Posterior cingulate gyrus (tissue), 11 donors: ENCODE measurements around the gene LANCL3.
"Not testable (repeated sequence)": the region's sequence is repeated elsewhere in the genome, so short reads cannot be mapped to it uniquely, and the experiment has no call there.

ENCODE experiments used
- DNase-seq, 10 donors: peaks; one replicate each; pipeline versions ENCODE4 v3.0.0 to v3.0.0-alpha.2; 2020 to 2021; ENCODE audit warnings: mixed read lengths in 3 of 10
- intact Hi-C: fragments of 100-400 bp; cut with DNase I; formaldehyde crosslinking; loops from one replicate; pipeline ENCODE4 v1.15.1; 2023

Gene LANCL3

DNA sequence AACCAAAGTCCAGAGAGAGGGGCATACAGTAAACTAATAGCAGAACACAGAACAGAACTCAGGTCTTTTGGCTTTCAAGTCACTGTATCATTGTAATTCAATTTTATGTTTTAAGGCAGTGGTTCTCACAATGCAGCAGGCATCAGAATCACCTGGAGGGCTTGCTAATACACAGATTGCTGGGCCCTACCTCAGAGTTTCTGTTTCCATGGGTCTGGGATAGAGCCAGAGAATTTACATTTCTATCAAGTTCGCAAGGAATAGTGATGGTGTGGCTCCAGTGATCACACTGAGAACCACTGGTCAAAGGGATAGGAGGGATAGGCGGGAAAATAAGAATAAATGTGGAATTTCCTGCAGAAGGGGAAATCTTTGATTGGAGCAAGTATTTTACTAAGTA, 36.7 kb downstream of the LANCL3 start:
- DNase-seq = no peak
- intact Hi-C loops = no loop called here

DNA sequence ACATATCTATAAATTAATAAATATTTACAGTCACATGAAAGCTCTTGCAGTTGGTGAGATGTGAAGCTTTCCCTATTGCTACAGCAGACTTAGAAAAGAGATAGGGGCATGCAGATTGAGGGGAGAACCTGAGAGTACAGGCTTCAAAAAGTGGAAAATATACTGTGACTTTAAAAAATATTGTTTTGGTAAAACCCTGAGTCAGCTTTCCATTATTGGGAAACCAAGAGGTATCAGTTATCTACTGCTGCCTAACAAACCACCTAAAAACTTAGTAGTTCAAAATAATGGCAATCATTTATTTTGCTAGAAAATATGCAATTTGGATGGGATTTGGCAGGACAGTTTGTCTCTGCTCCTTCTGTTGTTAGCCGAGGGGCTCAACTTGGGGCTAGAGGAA, 38.3 kb downstream of the LANCL3 start:
- DNase-seq = no peak
- intact Hi-C loops = no loop called here

DNA sequence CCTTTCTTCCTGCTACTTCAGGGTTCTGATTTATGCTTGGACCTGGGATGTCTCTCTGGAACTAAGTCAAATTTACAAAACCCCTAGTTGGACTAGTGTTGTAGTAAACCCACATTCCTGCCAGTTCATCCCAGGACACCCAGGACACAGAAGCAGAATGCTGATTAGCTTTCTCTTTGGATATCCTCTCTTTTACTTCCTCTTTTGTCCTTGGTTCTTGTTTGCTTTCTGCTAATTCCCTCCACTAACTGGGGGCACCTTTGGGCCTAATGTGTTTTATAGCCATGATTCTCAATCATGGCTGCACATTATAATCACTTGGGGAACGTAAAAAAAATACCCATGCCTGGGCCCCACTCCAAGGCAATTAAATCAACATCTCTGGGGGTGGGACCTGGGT, 42.5 kb downstream of the LANCL3 start:
- intact Hi-C loops = no loop called here
- DNase-seq = no peak

DNA sequence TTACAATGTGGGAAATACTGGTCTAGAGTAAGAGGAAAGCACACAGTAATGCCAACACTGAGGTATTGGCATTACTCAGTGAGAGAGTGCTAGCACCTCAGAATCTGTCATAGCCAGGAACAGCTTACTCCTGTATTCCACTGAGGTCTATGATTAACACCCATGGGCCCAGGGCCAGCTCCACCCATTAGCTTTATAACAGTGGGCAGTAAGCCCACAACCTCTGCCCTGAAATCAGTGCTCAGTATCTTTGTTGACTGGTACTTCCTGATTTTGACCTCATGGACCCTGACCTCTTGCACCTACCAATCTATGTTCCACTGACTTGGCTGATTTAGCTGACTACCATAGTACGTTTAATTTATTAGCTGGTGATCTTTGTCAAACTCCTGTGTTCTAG, 56.1 kb downstream of the LANCL3 start:
- intact Hi-C loops = no loop called here
- DNase-seq = no peak

DNA sequence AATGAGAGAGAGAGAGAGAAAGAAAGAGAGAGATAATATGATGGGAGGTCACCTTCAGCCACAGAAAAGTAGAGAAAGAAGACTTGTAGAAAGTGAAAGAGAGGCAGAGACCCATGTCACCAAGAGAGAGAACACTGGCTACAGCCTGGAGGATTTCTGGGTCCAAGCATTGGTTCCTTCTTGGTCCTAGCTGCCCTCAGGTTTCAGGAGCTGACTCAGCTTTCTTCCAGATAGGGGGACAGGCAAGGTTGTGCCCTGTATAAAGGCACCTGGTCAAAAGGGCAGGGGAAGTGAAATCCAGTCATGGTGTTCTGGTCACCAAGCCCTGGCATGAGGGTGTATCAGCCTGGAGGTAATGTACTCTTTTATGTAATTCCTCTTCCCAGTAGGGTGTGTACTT, 66.6 kb downstream of the LANCL3 start:
- intact Hi-C loops = no loop called here
- DNase-seq = no peak

DNA sequence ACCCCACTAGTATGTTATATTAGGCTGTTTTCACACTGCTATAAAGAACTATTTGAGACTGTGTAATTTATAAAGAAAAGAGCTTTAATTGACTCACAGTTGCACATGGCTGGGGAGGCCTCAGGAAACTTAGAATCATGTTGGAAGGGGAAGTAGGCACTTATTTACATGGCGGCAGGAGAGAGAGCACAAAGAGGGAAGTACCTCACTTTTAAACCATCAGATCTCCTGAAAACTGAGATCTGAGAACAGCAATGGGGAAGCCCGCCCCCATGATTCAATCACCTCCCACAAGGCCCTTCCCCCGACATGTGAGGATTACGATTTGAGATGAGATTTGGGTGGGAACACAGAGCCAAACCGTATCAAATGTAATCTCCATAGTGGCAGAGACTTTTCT, 68.7 kb downstream of the LANCL3 start:
- no peak for DNase-seq
- intact Hi-C loops = no loop called here

DNA sequence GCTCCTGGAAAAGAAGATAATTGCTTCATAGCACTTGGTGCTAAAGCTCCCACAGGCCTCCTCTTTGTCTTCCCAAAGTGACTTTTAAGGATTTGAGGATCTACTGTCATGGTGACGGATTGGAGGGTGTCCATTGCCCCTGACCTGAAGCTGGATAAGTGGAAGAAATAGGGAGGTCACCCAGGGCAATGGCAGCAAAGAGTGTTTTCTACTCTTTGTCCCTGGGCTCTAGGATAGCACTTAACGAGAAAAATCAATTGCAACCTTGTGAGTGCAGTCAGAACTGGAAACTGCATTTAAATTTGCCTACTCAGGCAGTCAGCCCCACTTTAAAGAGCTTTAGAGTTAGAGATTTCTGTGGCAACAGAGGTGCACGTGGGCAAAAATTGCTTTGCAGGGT, 70.4 kb downstream of the LANCL3 start:
- no peak for DNase-seq
- intact Hi-C loops = no loop called here

DNA sequence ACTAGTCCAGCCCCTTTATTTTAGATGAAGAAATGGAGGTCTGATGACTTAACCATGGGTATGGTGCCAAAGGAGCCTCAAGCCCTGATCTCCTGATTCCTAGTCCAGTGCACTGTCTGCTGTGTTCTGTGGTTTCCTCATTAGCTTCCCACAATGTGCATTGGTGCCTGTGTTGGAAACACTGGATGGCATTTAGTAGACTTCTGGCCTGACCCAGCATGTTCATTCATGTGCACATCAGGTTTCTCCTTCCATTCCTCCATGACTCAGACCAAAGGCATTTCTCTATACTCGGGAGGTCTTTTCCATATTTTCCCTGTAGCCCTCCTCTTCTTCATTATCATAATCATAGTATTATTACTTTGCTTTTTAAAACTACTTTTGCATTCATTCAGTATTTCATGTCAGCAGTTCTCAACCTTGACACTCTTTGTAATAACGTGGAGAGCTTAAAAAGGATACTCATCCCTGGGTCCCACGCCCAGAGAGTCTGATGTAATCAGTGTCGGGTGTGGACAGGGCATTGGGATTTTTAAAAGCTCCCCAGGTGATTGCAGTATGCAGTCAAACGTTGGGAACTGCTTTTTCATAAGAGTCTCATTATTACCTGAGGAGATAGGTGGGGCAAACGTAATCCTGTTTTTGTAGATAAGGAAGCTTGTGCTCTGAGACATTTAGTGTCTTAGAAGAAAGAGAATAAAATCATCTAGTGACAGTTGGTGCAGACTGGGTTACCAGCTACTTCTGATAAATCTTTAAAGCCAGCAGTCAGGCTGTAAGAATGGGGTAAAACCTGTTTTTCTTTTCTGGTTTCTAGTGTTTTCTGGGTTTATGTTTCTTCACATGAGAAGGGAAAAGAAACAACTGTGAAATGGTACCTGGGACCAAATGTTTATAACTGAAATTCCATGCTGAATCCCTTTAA, 73.2 kb downstream of the LANCL3 start:
- intact Hi-C loops = no loop called here
- no peak for DNase-seq

DNA sequence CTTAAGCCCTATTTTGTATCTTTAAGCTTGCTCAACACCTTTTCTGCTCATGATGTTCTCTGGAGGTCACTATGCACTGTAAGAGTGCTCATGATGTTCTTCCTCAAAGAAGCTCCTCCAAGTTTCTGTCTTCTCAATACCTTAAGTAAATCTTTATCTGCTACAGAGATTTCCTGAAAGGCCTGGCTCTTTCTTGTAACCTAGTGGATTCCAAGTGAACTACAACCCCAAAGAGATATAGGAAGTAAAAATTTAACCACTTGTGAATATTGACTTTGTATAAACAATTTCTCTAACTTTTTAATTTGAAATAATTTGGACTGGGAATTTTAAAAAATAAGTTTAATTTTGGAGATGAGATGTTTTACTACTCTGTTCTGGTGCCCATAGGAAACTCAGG, 74.8 kb downstream of the LANCL3 start:
- no peak for DNase-seq
- intact Hi-C loops = no loop called here

DNA sequence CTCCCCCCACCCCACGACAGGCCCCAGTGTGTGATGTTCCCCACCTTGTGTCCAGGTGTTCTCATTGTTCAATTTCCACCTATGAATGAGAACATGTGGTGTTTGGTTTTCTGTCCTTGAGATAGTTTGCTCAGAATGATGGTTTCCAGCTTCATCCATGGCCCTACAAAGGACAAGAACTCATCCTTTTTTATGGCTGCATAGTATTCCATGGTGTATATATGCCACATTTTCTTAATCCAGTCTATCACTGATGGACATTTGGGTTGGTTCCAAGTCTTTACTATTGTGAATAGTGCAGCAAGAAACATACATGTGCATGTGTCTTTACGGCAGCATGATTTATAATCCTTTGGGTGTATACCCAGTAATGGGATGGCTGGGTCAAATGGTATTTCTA, 79.4 kb downstream of the LANCL3 start:
- intact Hi-C loops = not testable (repeated sequence)

DNA sequence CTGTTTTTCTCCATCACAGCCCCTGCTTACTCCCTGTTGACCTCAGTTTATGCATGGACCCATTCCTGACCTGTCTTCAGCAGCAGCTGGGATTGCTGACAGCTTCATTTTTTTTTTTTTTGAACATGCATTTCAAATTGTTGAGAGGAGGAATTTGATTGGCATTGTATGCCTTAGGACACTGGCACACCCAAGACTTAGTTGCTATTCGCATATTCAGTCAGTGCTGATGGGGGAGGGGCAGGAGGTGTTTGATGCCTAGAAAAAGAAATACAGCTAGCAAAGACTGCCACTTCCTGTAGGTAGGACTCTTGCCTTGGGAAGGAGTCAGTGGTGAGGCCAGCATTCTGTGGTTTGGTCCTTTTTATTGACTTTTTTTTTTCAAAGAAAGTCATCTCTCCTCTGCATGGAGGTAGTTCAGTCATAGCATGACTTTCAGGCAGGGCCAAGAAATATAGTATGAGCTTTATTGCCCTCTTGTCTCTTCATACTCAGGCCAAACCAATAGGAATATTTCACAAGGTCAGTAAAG, 80.5 kb downstream of the LANCL3 start:
- DNase-seq = no peak
- intact Hi-C loops = no loop called here

More for the DNA sequence above, 79.4 kb downstream of the LANCL3 start:
- not testable (repeated sequence) for DNase-seq

DNA sequence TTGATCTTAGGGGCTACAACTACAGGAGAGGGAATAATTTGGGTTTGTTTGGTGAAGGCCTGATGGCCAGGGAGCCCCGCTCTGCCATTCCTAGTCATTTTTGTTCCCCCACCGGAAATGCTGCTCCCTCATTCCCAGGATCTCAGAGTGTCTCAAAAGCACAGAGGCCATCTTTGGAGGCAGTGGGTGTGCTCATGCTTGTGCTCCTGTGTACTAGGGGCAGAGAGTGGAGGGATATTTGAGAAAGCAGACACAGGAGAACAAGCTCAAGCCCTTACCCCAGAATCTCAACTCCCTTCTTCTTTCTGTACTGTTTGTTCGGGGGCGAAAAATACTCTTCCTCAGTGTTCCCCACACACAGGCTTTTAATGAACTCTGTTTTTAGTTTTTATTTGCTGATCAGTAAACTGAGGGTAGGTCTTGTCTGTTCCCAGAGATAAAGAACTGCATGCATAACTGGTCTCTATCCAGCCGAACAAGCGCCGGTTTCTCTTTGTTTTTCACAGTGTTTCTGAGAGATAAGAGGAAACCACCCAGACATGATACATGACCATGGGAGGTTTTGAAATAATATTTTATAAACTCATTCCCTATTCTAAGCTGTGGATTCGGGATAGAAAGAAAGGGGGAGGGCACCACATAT, 81.2 kb downstream of the LANCL3 start:
- intact Hi-C loops = no loop called here
- no peak for DNase-seq

DNA sequence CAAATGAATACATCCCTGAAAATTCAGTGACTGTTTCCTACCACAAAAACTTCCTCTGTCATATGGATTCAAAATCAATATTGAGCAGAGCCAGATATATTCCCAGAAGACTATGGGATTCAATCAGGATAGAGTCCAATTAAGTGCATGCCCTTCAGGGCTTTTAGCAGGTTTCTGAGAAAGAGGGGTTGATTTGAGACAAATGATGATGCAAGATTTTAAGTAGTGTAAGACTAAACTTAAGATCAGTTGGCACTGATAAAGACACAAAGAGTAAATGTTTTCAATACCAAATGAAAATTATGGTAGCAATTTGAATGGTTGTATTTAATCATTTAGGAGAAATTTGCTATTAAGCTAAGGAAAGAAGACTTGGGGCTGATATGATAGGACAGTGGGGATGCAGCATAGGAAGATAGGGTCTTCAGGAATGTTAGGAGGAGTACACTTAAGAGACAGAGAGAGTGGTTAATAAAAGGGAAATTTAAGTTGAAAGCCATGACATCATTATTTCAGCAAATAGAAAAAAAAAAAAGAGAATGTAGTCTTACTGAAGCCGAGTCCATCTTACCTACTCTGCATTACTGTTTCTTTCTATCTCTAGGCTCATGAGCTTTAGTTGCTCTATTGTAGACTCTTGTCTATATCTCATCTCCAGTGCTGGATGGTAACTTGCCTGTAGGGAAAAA, 82.1 kb downstream of the LANCL3 start:
- DNase-seq = no peak

DNA sequence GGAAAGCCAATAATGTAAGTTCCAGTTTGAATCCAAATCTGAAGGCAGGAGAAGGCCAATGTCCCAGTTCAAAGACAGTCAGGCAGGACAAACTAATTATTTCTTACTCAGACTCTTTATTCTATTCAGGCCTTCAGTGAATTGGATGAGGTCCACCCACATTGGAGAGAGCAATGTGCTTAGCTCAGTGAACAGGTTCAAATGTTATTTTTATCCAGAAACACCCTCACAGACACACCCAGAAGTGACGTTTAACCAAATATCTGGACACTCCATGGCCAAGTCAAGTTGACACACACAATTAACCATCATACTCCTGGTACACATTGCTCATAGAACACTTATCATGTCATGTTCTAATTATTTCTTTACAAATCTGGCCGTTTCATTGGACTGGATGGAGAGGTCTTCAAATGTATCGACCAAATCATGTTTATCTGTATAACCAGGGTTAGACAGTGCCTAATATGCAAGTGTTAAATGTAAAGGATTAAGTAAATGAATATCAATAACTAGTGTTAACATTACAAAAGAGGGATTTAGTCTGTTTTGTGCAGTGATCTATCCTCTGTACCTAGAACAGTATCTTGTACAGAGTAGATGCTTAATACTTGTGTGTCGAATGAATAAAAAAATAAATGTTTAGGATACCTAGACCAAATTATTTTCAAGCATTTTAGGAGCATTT, 87.0 kb downstream of the LANCL3 start:
- intact Hi-C loops = no loop called here

More for the DNA sequence above, 82.1 kb downstream of the LANCL3 start:
- intact Hi-C loops = no loop called here

DNA sequence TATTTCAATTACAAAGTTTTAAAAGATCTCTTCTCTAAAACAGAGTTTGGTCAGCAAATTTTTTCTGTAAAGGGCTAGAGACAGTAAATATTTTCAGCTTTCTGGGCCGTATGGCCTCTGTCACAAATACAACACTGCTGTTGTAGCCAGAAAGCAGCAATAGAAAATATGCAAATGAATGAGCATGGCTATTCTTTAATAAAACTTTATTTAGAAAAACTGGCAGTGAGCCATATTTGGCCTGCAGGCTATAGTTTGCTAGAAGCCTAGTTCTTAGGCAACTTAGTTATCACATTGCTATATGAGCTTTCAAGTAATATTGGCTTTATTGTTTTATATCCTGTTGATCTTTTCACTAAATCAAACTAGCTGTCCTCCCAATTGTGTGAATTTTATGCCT, 87.6 kb downstream of the LANCL3 start:
- DNase-seq = no peak
- intact Hi-C loops = no loop called here

More for the DNA sequence above, 87.0 kb downstream of the LANCL3 start:
- no peak for DNase-seq

DNA sequence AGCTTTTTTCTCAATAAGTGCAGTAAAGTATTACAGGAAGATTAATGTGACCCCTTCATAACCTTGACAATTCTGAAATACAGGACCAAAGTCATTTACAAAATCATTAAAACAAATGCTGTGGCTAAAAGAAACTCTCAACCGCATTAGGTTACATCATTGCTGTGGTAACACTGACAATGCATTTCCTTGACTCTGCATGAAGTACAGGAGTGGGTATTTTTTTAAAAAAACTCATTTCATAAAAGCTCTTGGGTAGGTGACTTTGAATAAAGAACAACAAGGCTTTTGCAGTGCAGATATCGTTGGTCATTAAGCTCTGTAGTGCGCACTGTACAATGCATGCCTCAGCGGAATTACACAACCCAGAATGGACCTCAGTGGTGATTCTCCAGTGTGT, 90.7 kb downstream of the LANCL3 start:
- intact Hi-C loops = no loop called here
- DNase-seq = no peak

DNA sequence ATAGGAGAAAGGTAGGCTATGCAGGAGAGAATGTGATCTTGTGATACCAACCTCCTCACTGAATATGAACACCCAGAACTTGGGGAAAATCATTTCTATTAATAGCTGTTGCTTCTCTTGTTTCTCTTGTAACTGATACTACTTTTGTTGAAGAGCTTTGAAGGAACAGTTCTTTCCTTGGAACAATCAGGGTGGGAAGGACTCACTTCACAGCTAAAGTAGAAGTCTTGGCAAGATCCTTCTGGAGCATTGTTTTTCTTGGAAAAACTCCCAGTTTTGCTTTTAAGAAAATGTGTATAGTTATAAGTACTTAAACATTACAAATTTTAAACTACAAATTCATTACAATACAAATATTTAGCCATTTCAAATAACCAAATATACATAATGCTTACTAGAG, 95.1 kb downstream of the LANCL3 start:
- DNase-seq = no peak
- intact Hi-C loops = no loop called here

DNA sequence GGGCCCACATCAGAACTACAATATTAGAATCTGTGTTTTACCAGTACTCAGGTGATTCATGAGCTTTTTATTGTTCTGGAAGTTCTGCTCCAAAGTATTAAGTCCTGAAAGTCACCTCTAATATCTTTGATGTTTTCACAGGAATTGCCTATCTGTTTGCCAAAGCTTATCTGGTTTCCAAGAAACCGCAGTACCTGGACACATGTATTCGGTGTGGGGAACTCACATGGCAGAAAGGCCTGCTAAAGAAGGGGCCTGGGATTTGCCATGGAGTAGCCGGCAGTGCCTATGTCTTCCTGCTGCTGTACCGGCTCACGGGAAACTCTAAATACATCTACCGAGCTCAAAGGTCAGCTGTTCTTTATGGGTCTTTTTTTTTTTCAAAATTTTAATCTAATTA, 95.7 kb downstream of the LANCL3 start:
- intact Hi-C loops = no loop called here
- DNase-seq = no peak

DNA sequence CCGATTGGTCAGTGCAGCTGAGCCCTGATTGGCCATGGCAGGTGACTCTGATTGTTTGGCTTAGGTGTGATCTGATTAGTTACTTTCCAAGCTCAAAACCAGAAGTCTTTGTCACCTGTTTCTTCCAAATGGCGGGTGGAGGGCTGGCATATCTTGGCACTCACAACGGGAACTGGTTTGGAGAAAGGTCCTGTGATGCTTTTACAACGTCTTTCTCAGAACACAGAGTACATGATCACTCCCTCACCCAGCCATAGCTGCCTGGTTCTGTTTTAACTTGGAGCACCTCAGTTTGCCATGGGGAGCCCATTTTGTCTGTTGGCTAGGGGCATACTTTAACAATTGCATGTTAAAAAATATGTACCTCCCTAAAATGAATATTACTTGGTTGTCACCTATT, 101.1 kb downstream of the LANCL3 start:
- no peak for DNase-seq
- intact Hi-C loops = no loop called here

DNA sequence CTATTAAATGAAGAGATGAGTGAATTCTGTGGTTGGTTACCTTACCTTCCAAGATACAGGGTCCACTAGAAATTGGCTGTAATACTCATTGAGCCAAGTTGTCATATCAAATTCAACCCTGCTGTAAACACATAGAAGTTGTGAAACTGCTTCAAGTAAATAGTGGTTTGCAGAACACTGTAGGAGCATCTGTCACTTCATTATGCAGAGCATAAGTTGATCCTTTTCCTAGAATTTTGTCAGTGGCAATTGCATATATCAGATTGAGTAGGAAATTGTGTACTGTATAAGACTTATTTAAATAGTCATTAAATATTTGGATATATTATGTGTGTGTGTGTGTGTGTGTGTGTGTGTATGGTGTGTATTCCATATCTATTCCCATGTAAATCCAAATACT, 105.3 kb downstream of the LANCL3 start:
- intact Hi-C loops = no loop called here
- DNase-seq = no peak

DNA sequence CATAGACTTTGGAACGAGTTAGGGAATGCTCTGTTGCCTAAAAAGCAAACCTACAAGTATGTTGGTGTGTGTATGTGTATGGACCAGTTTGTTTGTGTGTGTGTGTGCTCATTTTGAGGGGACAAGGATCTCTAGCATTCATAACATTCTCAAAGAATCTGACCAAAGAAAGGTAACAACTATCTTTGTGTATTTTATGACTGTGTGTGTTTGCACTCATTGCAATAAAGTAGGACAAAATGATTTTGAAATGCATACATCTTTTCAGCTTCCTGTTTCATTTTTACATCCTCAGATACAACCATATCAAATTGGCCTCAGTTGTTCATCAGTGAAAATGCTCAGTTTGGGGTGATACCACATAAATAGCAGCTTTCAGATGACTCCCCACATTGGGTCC, 105.8 kb downstream of the LANCL3 start:
- DNase-seq = no peak
- intact Hi-C loops = no loop called here
